ENCODE measurements around the gene JMY. TPM values are rescaled to one million over a fixed set of nuclear protein-coding genes. Genes with fewer than 3 reads are reported as not detected.

JMY gene
- total RNA-seq, 1 donor from 2014 or later, result 7.0 TPM

DNA sequence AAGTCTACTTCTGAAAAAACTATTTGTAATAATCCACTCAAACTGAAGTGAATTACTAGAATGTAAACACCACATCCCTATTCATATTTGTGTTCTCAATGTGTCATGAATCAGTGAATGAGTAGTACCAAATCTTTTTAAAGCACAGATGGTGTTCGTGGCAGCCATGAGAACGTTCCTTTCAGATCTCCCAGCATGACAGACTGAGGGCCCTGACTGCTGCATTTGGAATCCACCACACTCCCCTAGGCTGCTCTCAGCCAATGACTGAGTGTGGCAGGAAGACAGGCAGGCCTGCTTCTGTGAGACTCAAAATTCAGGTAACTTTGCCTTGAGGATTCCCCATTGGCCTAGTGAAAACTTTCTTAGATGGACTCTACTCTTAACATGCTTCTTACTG lies 10.9 kb upstream of the JMY start:
- Mint-ChIP-seq H3K36me3 (ENCODE audit: low read depth, unreplicated experiment) (no peaks in the 10 kb centered on the region), H3K27ac (ENCODE audit: unreplicated experiment) (no peak overlapping the region), H3K9me3 (ENCODE audit: unreplicated experiment) (peaks cover 2% of the 10 kb centered on the region)

DNA sequence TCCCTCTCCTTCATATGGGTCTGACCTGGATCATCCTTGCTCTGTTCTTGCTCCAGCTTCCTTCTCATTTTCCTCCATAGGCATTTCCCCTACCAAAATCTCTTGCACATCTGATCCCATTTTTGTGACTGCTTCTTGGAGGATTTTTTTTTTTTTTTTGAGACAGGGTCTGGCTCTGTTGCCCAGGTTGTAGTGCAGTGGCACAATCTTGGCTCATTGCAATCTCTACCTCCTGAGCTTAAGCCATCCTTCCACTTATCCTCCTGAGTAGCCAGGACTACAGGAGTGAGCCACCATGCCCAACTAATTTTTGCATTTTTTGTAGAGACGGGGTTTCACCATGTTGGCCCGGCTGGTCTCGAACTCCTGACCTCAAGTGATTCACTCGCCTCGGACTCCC lies 10.5 kb upstream of the JMY start:
- FAIRE-seq (no peak), DNase-seq (ENCODE audit: low read depth) (no peak)
- Mint-ChIP-seq H3K27ac (ENCODE audit: unreplicated experiment) (no peak overlapping the region), H3K36me3 (ENCODE audit: low read depth, unreplicated experiment) (no peaks in the 10 kb centered on the region), H3K9me3 (ENCODE audit: unreplicated experiment) (peaks cover 2% of the 10 kb centered on the region), H3K4me3 (ENCODE audit: unreplicated experiment) (no peak overlapping the region), H3K27me3 (ENCODE audit: low read depth, unreplicated experiment) (no peaks in the 10 kb centered on the region), H3K4me1 (ENCODE audit: low read depth, unreplicated experiment) (no peaks in the 10 kb centered on the region)
- Histone ChIP-seq H3K4me1 (ENCODE audit: insufficient read depth, low read length) (no peaks in the 10 kb centered on the region), H3K4me2 (ENCODE audit: low read length) (no peak overlapping the region), H3K4me3 (ENCODE audit: insufficient read depth, low read depth, low read length) (no peak overlapping the region), H3K27ac (ENCODE audit: low read depth, low read length) (no peak overlapping the region), H3K9ac (ENCODE audit: low read length) (no peak overlapping the region), H3K27me3 (ENCODE audit: insufficient read depth, low read length) (no peaks in the 10 kb centered on the region), H2AFZ (ENCODE audit: low read depth, low read length) (no peak overlapping the region), H3K36me3 (ENCODE audit: insufficient read depth, low read length) (no peaks in the 10 kb centered on the region), H3K9me3 (ENCODE audit: insufficient read depth, low read depth, low read length) (no peaks in the 10 kb centered on the region), H3K79me2 (ENCODE audit: insufficient read depth, low read length) (no peaks in the 10 kb centered on the region), H4K20me1 (ENCODE audit: insufficient read depth, low read length) (no peaks in the 10 kb centered on the region)
- no peak for TF ChIP-seq EZH2 (IDR thresholded peaks at IDR 0.05; ENCODE audit: insufficient read depth, low read length)
- TF ChIP-seq, protein P1, sequence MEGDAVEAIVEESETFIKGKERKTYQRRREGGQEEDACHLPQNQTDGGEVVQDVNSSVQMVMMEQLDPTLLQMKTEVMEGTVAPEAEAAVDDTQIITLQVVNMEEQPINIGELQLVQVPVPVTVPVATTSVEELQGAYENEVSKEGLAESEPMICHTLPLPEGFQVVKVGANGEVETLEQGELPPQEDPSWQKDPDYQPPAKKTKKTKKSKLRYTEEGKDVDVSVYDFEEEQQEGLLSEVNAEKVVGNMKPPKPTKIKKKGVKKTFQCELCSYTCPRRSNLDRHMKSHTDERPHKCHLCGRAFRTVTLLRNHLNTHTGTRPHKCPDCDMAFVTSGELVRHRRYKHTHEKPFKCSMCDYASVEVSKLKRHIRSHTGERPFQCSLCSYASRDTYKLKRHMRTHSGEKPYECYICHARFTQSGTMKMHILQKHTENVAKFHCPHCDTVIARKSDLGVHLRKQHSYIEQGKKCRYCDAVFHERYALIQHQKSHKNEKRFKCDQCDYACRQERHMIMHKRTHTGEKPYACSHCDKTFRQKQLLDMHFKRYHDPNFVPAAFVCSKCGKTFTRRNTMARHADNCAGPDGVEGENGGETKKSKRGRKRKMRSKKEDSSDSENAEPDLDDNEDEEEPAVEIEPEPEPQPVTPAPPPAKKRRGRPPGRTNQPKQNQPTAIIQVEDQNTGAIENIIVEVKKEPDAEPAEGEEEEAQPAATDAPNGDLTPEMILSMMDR (IDR thresholded peaks at IDR 0.05; ENCODE audit: insufficient read depth, low read depth, low read length), result no peak

More for the DNA sequence above, 10.9 kb upstream of the JMY start:
- H3K27me3 ChIP-seq (ENCODE audit: insufficient read depth, low read length), result no peaks in the 10 kb centered on the region
- H3K36me3 ChIP-seq (ENCODE audit: insufficient read depth, low read length), result no peaks in the 10 kb centered on the region
- H3K4me2 ChIP-seq (ENCODE audit: low read length), result no peak overlapping the region
- H3K4me3 Mint-ChIP-seq (ENCODE audit: unreplicated experiment), result no peak overlapping the region
- H2AFZ ChIP-seq (ENCODE audit: low read depth, low read length), result no peak overlapping the region
- H3K27ac ChIP-seq (ENCODE audit: low read depth, low read length), result no peak overlapping the region
- H3K4me1 ChIP-seq (ENCODE audit: insufficient read depth, low read length), result no peaks in the 10 kb centered on the region
- no peaks in the 10 kb centered on the region for H3K27me3 Mint-ChIP-seq (ENCODE audit: low read depth, unreplicated experiment)
- FAIRE-seq (no peak), DNase-seq (ENCODE audit: low read depth) (peak; percentile 21)
- H3K9ac ChIP-seq (ENCODE audit: low read length), result no peak overlapping the region
- TF ChIP-seq, protein P1 (IDR thresholded peaks at IDR 0.05; ENCODE audit: insufficient read depth, low read depth, low read length), result no peak
- no peak for TF ChIP-seq EZH2 (IDR thresholded peaks at IDR 0.05; ENCODE audit: insufficient read depth, low read length)
- no peaks in the 10 kb centered on the region for H3K9me3 ChIP-seq (ENCODE audit: insufficient read depth, low read depth, low read length)
- H3K4me1 Mint-ChIP-seq (ENCODE audit: low read depth, unreplicated experiment), result no peaks in the 10 kb centered on the region
- no peaks in the 10 kb centered on the region for H4K20me1 ChIP-seq (ENCODE audit: insufficient read depth, low read length)
- H3K4me3 ChIP-seq (ENCODE audit: insufficient read depth, low read depth, low read length), result no peak overlapping the region
- H3K79me2 ChIP-seq (ENCODE audit: insufficient read depth, low read length), result no peaks in the 10 kb centered on the region

DNA sequence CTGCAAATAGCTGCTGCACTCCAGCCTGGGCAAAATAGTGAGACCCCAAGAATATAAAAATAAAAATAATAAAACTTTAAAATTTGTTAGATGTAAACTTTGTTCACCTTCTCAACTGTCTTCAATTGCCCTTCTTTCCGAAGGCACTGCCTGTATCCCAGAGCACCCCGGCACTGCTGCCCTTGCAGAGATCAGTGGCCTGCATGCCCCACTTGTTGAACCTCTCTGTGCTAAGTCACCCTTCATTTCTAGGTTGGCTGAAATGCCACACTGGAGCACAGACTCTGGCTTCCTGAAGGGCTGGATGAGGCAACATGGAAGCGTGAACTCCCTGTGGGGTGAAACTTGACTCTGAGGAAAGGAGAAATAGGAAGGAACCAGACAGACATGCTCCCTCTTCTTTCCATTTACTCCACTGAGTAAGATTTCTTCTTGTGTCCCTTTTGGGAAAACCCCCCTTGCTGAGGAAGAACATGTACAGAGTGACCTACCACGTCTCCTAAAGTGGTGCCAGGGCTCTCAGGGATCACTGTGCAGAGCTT lies 8.4 kb upstream of the JMY start:
- Mint-ChIP-seq H3K9me3 (ENCODE audit: unreplicated experiment) (peaks cover 2% of the 10 kb centered on the region), H3K27me3 (ENCODE audit: low read depth, unreplicated experiment) (no peaks in the 10 kb centered on the region), H3K27ac (ENCODE audit: unreplicated experiment) (no peak overlapping the region), H3K4me3 (ENCODE audit: unreplicated experiment) (no peak overlapping the region), H3K4me1 (ENCODE audit: low read depth, unreplicated experiment) (no peaks in the 10 kb centered on the region), H3K36me3 (ENCODE audit: low read depth, unreplicated experiment) (no peaks in the 10 kb centered on the region)
- Histone ChIP-seq H3K27ac (ENCODE audit: low read depth, low read length) (no peak overlapping the region), H3K27me3 (ENCODE audit: insufficient read depth, low read length) (no peaks in the 10 kb centered on the region), H2AFZ (ENCODE audit: low read depth, low read length) (no peak overlapping the region), H3K36me3 (ENCODE audit: insufficient read depth, low read length) (no peaks in the 10 kb centered on the region), H3K9me3 (ENCODE audit: insufficient read depth, low read depth, low read length) (no peaks in the 10 kb centered on the region), H3K4me1 (ENCODE audit: insufficient read depth, low read length) (no peaks in the 10 kb centered on the region), H3K9ac (ENCODE audit: low read length) (no peak overlapping the region), H3K4me2 (ENCODE audit: low read length) (no peak overlapping the region), H3K4me3 (ENCODE audit: insufficient read depth, low read depth, low read length) (no peak overlapping the region), H3K79me2 (ENCODE audit: insufficient read depth, low read length) (no peaks in the 10 kb centered on the region), H4K20me1 (ENCODE audit: insufficient read depth, low read length) (no peaks in the 10 kb centered on the region)
- TF ChIP-seq, protein P1 (IDR thresholded peaks at IDR 0.05; ENCODE audit: insufficient read depth, low read depth, low read length), result no peak
- no peak for TF ChIP-seq EZH2 (IDR thresholded peaks at IDR 0.05; ENCODE audit: insufficient read depth, low read length)
- no peak for DNase-seq (ENCODE audit: low read depth)
- FAIRE-seq, result no peak

Measured in astrocyte (in vitro differentiated cells and primary cell).